Activated CD4-positive, alpha-beta T cell treated with anti-CD3 and anti-CD28 coated beads, Interleukin-10, Interleukin-2, amounts not matched to agents 100 ng/mL and 50 ng/mL, durations not matched to agents 16 hours and 8 hours (primary cell): ENCODE measurements around the gene SINHCAF.

ENCODE experiments used
- DNase-seq: peaks from one replicate; pipeline ENCODE4 v3.0.0-alpha.2; 2020

Gene SINHCAF

DNA sequence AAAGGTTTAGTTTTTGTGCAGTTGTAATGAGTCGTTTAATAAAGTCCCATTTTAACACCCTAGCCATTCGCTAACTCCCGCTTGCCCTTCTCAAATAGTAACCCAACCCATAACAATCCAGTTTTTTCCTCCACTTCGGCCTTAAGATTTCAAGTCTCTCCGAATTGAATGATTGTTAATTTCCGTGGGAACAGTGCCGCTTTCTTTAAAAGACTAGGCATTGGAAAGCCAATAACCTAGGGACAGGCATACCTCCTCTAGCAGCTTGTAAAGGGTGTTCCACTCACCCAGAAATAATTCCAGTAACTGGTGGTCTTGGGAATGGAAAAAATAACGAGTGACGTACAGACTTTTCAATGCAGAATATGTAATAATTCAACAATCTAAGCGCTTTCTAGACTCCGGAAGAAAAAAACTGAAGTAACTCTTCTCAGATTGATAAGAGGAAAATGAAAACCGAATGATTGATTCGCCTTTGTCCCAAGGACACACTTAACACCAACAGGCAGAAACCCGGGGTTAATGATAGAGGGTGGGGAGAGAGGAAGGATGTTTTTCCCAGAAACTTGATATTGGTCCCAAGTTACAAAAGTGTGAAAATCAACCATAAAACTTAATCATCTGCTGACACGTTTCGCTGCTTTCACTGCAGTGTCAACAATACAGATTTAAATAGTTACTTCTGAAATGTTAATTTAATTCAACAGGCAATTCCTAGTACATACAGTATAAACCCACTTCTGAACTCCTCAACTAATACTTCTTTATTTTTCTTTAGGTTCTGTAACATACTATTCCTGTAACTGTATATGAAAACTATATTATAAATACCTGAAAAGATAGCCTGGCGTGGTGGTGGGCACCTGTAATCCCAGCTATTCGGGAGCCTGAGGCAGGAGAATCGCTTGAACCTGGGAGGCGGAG, 1.0 kb upstream of the SINHCAF start:
- DNase-seq, result no peak

DNA sequence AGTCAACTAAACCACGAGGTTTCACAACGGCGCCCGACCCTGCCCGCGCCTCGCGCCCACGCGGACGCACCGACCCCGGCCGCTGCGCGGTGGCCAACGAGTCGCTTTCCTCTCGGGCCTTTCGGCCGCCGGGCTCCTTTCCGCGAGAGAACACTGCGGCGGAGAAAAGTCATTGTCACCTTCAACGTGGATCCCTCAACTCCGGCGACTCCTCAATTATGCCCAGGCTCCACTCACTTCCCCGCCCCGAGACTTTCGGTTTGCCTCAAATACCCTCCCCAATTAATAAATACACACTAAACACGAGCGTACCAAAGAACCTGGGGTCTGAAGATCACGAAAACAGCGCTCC, 450 bp downstream of the SINHCAF start:
- DNase-seq, result no peak

- peak; percentile 39 for DNase-seq
These were observed 966 bp downstream of the SINHCAF start for GRCh38 chr12:31324845-31325523.

DNA sequence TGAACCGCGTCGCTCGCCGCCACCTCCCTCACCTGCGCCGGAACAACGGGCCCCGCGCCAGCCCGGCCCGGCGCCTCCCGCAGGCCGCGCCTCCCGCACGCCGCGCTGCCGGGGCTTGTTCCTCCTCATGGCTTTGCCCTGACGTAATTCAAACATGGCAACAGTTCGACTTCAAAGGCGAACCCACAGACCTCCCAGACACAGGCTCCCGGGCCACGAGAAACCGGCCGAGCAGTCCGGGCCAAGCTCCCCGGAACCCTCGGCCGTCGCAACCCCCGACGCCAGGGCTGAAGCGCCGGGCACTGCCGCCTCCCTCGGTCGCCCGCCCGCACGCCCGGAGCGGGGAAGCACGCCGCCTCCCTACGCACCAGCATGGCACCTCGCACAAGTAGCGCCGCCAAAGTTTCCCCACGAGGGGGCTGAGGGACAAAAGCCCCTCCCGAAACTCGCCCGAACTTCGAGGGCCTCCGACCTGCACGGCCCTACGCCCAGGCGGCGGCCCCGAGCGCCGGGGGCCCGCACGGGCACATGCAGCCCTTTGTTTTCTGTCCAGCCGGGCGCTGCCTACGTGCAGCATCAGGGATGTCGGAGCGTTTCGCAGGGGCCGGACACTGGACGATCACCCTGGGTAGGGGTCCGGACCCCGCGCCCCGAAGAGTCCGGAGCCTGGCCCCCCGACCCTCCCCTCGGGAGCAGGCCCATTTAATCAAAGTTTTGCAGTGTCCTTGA, 1.7 kb downstream of the SINHCAF start:
- peak; percentile 78 for DNase-seq

GRCh38 chr12:31323391-31324115, 2.4 kb downstream of the SINHCAF start:
- DNase-seq, result peak; percentile 57

GRCh38 chr12:31322801-31323207, 3.1 kb downstream of the SINHCAF start:
- DNase-seq, result no peak

DNA sequence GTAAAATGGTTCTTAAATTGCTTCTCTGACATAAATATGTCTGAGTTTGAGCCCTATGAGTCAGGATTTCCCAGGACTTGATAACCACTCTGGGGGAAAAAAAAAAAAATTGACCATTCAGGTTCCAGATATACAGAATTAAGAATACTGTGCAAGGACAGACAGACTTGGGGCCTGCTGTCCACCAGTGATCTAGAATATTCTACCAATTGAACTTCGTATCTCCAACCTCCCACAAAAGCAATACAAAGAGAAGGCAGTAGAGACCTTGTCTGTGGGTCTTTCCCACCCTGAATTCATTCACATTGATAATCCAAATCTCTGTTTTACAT, 4.1 kb downstream of the SINHCAF start:
- DNase-seq, result no peak

DNA sequence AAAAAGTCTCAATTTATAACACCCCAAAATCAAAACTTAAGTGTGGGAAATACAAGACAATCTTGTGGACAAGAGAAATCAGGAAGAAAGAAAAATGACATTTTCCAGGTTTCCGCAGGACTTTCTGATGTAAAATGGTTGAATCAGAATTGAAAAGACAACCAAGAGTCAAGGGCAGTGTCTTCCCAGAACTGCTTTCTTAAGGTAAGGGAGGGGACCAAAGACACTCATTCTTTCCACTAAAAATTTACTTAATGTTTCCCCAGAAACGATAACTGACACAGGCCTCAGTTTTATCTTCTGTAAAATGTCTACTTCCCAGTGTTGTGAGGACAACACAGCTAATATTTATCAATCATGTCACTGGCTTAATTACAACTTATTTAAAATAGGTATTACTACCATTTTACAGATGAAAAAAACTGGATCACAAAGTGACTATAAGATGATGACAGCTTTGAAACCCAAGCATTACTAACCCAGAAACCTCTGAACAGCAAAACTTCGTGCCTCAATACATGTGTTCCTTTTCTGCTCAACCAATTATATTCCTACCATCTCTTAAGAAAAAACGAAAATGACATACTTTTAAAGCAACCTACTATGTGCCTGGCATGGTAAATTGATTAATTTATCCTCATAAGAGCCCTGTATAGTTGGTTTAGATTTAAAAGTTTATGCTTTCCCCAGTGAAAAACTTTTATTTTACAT, 4.6 kb downstream of the SINHCAF start:
- peak; percentile 50 for DNase-seq

- no peak for DNase-seq
These were observed 7.2 kb downstream of the SINHCAF start for GRCh38 chr12:31318657-31319269.

DNA sequence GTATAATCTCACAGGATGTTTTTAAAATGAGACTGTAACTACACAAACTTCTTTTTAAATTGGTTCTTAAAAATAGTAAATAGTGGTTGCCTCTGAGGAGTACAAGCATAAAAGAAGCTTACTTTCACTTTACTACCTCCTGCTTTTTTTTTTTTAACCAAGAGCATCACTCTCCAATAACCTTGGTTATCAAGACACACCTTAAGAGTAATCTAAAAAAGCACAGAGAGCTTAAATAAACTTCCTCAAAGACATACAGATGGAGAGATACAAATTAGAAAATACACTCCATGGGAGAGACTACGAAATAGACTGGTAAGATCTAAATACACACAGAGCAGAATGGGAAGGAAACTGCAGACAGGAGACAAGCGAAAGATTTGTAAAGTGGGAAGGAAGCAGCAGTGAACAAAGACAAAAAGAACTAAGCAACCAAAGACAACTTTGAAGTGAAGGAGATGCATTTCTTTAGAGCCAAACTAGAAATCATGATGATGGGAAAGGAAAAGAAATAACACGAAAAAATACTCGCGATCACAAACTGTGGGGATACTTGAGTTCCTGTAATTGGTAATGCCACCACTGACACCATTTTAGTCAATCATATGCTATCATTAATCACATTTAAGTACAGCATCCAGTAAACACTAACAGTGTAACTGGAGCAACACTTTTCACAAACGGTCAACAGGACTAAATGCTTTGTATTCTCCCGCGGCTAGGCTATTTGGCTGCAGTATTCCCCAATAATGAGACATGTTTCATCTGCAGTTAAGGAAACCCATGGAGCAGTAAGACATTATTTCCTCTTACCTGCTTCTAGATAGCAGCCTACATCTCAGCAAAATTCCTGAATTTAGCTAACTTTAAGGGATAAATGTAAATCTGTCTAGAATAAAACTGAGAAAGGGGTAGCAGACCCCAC, 8.2 kb downstream of the SINHCAF start:
- DNase-seq, result peak; percentile 19

DNA sequence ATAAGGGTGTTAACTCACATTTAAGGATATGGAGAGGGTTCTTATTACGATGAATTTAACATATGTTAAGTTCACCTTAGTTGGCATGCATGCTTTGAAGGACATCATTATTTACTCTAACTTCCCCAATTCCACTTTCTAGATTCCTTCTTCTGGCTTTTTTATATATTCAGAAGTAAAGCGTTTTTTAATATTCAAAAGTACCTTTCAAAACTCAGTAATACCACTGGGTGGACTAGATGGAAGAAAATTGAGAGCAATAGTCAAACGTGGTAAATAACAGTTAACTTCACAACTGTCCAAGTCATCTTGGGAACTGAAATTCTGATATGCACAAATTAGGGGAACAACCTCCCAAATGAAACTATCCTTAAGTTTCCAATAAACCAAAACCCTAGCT, 9.1 kb downstream of the SINHCAF start:
- DNase-seq, result peak; percentile 26

GRCh38 chr12:31315784-31316465, 10.0 kb downstream of the SINHCAF start:
- no peak for DNase-seq

- DNase-seq, result no peak
These were observed 10.8 kb downstream of the SINHCAF start for GRCh38 chr12:31315044-31315715.

DNA sequence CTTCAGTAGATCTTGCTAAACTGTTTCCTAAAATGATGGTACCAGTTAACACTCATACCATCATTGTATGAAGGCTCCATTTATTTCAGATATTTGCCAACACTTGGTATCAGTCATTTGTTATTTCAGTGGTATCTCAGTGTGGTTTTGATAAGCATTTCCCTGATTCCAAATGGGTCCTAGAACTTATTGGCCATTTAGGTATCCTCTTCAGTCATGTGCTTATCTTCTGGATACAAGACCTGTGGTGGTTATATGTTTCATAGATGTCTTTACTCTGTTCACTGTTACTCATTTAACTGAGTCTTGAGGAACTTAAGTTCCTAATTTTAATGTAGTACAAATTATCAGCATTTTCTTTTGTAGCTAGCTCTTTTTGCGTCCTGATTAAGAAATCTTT, 13.5 kb downstream of the SINHCAF start:
- no peak for DNase-seq

DNA sequence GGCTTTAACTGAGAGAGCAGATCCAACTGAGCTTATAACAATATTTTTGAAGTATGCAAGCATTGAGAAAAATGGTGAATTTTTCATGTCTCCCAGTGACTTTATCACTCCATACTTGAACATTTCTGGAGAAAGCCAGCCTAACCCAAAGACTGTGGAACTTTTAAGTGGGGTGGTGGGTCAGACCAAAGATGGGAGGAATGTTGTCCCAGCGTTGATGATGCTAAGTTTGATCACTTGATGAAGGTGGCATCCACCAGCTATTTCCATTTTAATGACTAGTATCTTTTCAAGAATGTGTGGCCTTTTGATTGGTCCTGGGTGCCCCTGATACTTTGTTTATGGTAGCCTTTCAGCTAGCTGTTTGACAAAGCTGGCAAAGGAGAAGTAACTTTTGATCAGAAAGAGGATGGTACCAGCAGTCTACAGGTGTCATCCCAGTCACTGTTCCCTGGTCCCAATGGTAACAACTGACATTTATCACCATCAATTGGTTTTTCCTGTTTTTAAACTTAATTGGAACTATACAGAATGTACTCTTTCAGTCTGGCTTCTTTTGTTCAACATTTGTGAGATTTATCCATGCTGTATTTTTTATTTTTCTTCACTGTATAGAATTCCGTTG, 14.2 kb downstream of the SINHCAF start:
- no peak for DNase-seq

DNA sequence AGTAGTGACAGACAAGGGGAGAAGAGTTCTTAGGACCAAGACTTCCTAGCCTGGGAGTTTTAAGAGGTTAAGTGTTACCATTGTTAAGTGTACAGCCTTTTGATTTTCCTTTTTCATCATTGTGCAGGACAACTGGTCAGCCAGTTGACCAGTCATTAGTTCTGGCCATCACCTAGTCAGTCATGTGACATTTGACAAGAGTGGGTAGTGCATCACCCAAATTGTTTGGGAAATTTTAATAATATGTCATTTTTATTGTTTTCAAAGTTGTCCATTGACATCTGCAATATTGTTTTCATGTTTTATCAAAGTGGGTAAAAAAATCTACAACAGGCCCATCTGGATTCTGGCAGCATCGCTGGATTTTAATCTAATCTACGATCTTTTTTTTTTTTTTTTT, 15.5 kb downstream of the SINHCAF start:
- no peak for DNase-seq

GRCh38 chr12:31309279-31309678, 16.7 kb downstream of the SINHCAF start:
- DNase-seq, result no peak

DNA sequence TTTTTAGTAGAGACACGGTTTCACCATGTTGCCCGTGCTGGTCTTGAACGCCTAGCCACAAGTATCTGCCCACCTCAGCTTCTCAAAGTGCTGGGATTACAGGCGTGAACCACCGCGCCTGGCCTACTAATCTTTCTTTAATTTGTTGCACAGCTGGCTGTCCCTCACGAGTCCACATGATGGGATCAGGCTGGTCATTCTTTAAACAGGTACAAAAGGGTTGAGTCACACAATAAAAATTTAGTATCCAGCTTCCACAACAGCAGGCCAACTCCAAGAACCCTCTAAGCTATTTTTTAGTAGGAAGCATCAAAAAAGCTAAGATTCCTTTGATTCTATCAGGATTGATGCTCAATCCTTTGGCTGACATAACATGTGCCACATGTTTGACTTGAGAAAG, 17.8 kb downstream of the SINHCAF start:
- DNase-seq, result no peak

GRCh38 chr12:31306866-31307265, 19.1 kb downstream of the SINHCAF start:
- DNase-seq, result no peak
